Erythroblast (primary cell): ENCODE results near the gene PLIN5.

Experiments
- GATA1 ChIP-seq: IDR thresholded peaks from 2 replicates; pipeline ENCODE4 v1.6.1; 2011; ENCODE audit warnings: low read depth, mild to moderate bottlenecking, control low read depth, low read length, moderate library complexity
- POLR2A ChIP-seq: IDR thresholded peaks from 2 replicates; pipeline ENCODE4 v1.6.1; 2011; ENCODE audit warnings: mild to moderate bottlenecking, low read length

GRCh38 chr19:4550018-4550417, 15.0 kb upstream of the PLIN5 start:
- TF ChIP-seq POLR2A (no peak), GATA1 (no peak)
